Testis (tissue), 3 donors: ENCODE measurements around the gene MBNL3. TPM values are rescaled to one million over a fixed set of nuclear protein-coding genes. Genes with fewer than 3 reads are reported as not detected.

Experiments used
- DNase-seq: peaks from one replicate; pipeline ENCODE4 v3.0.0-alpha.2; 2019
- H3K27ac ChIP-seq, 2 donors: fragments of 200-600 bp; sonication (generic); one replicate each; pipeline ENCODE4 v1.5.1; 2019
- H3K27me3 ChIP-seq: fragments of 200-600 bp; sonication (generic); one replicate; pipeline ENCODE4 v1.5.1; 2019
- H3K36me3 ChIP-seq: fragments of 200-600 bp; sonication (generic); one replicate; pipeline ENCODE4 v1.5.1; 2017; ENCODE audit warnings: low read depth; ENCODE audit errors: missing control alignments
- H3K4me1 ChIP-seq: fragments of 200-600 bp; sonication (generic); one replicate; pipeline ENCODE4 v1.5.1; 2019
- H3K4me3 ChIP-seq, 2 donors: fragments of 200-600 bp; sonication (generic); one replicate each; pipeline ENCODE4 v1.5.1; 2017 to 2019
- H3K9me3 ChIP-seq: fragments of 200-600 bp; sonication (generic); one replicate; pipeline ENCODE4 v1.5.1; 2017
- POLR2A ChIP-seq: fragments of 450-650 bp; IDR thresholded peaks from one replicate; pipeline ENCODE4 v1.6.1; 2017; ENCODE audit warnings: antibody characterized with exemption, mild to moderate bottlenecking, moderate library complexity
- WGBS, 2 donors: methylation state at CpG; one replicate each; pipeline ENCODE4 v1.1.5; 2018; 5-methylcytosine and 5-hydroxymethylcytosine counted together
- intact Hi-C: fragments of 100-400 bp; cut with DNase I; formaldehyde crosslinking; loops from one replicate; pipeline ENCODE4 v1.15.1; 2023; ENCODE audit warnings: low total_unique reads
- polyA plus RNA-seq: library from polyadenylated mRNA; stranded (reverse); fragments of 350-450 nt; fragmentation: Illumina TruSeq; extraction: RNeasy Lipid Tissue Mini Kit (QIAGEN cat#74804); gene quantifications from one replicate; pipeline ENCODE4 v1.2.3, GENCODE V29; 2014; ENCODE audit warnings: low read depth, low replicate concordance; ENCODE audit not compliant: insufficient read depth
- total RNA-seq, 2 donors: library from RNA; depleted of rRNA; stranded (reverse); fragments of >200 nt; gene quantifications; one replicate each; pipeline ENCODE4 v1.2.3, GENCODE V29; 2016
- TF ChIP-seq, protein P1 (sequence below), 3 experiments: fragments of 450-650 bp in 2 of 3; fragments of 200-600 bp in 1 of 3; sonication (generic) in 1 of 3; IDR thresholded peaks; one replicate each; pipeline ENCODE4 v1.5.1; 2016 to 2019; ENCODE audit warnings: antibody characterized with exemption in 3 of 3, mild to moderate bottlenecking in 2 of 3, moderate library complexity in 1 of 3

The MBNL3 gene
- total and polyA plus RNA-seq, 3 donors from 2014 or later = 86.5 to 319 (median 175) TPM

DNA sequence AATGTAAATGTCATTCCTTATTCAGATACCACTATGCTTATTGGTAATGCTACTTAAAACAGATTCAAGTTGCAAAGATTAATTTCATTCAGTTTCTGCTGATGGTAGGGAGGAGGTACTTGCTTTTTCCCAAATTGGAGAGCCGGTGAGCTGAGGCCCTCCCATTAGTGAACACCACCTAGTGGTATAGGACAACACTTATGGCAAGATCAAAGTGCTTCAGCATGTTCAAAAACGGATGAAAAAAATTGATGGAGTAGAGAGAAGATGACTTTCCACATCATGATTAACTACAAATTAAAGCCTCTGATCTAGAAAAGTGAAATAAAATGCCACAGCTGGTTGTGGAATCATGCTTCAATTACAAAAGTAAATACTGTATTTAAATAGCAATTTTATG is 112.9 kb downstream of the MBNL3 start:
- peaks cover 2% of the 10 kb centered on the region for H3K4me1 ChIP-seq
- H3K4me3 ChIP-seq = no peak overlapping the region
- intact Hi-C loops = no loop called here
- no peaks in the 10 kb centered on the region for H3K36me3 ChIP-seq
- H3K27me3 ChIP-seq = no peaks in the 10 kb centered on the region
- TF ChIP-seq POLR2A = no peak
- TF ChIP-seq, protein P1, sequence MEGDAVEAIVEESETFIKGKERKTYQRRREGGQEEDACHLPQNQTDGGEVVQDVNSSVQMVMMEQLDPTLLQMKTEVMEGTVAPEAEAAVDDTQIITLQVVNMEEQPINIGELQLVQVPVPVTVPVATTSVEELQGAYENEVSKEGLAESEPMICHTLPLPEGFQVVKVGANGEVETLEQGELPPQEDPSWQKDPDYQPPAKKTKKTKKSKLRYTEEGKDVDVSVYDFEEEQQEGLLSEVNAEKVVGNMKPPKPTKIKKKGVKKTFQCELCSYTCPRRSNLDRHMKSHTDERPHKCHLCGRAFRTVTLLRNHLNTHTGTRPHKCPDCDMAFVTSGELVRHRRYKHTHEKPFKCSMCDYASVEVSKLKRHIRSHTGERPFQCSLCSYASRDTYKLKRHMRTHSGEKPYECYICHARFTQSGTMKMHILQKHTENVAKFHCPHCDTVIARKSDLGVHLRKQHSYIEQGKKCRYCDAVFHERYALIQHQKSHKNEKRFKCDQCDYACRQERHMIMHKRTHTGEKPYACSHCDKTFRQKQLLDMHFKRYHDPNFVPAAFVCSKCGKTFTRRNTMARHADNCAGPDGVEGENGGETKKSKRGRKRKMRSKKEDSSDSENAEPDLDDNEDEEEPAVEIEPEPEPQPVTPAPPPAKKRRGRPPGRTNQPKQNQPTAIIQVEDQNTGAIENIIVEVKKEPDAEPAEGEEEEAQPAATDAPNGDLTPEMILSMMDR (IDR thresholded peaks at IDR 0.05) = no peak
- H3K27ac ChIP-seq = no peak overlapping the region
- 35 to 79% methylated on average over 2 of the region's 2 CpGs for WGBS, 2 donors
- DNase-seq = no peak
- H3K9me3 ChIP-seq = no peaks in the 10 kb centered on the region

GRCh38 chrX:132373610-132374009 is 115.2 kb downstream of the MBNL3 start:
- H3K27ac ChIP-seq = no peak overlapping the region
- no peak overlapping the region for H3K4me3 ChIP-seq
- WGBS, 2 donors = 55 to 58% methylated on average over 3 of the region's 3 CpGs
- H3K36me3 ChIP-seq = no peaks in the 10 kb centered on the region
- H3K9me3 ChIP-seq = no peaks in the 10 kb centered on the region
- H3K4me1 ChIP-seq = peaks cover 2% of the 10 kb centered on the region
- intact Hi-C loops = no loop called here
- TF ChIP-seq, protein P1 (IDR thresholded peaks at IDR 0.05) = no peak
- no peak for TF ChIP-seq POLR2A
- no peak for DNase-seq
- no peaks in the 10 kb centered on the region for H3K27me3 ChIP-seq

GRCh38 chrX:132369617-132370326 is 119.1 kb downstream of the MBNL3 start:
- Histone ChIP-seq H3K36me3 (no peaks in the 10 kb centered on the region), H3K9me3 (no peaks in the 10 kb centered on the region), H3K4me3 (no peak overlapping the region), H3K27me3 (no peaks in the 10 kb centered on the region), H3K4me1 (peaks cover 2% of the 10 kb centered on the region), H3K27ac (no peak overlapping the region)
- TF ChIP-seq, protein P1 (IDR thresholded peaks at IDR 0.05) = no peak
- no peak for TF ChIP-seq POLR2A
- no peak for DNase-seq
- 52 to 62% methylated on average over 2 of the region's 2 CpGs for WGBS, 2 donors
- intact Hi-C loops = no loop called here

GRCh38 chrX:132367984-132368383 is 120.9 kb downstream of the MBNL3 start:
- TF ChIP-seq, protein P1 (IDR thresholded peaks at IDR 0.05) = no peak
- no peak for TF ChIP-seq POLR2A
- Histone ChIP-seq H3K27ac (no peak overlapping the region), H3K9me3 (no peaks in the 10 kb centered on the region), H3K36me3 (no peaks in the 10 kb centered on the region), H3K27me3 (no peaks in the 10 kb centered on the region), H3K4me1 (no peaks in the 10 kb centered on the region), H3K4me3 (no peak overlapping the region)
- DNase-seq = no peak
- intact Hi-C loops = no loop called here

DNA sequence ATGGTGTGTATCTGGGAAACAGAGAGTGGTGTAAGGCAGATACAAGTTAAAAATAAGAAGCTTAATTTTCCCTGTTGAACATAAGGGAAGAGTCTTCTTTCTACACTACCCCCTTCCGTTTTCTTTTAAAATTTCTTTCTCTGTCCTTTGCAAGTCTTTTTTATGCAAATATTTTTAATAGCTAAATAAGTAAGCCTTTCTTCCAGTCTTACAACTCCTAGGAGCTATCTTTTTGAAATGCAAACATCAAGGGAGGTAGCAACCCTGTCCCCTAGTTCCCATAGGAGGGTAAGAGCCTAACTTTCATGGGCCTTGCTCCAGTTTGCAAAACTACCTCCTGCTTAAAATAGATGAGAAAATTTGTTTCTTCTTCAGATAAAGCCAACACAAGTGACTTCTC is 121.5 kb downstream of the MBNL3 start:
- 100% methylated on average over 1 of the region's 1 CpG for WGBS, 2 donors
- no peaks in the 10 kb centered on the region for H3K9me3 ChIP-seq
- H3K4me3 ChIP-seq = no peak overlapping the region
- no peaks in the 10 kb centered on the region for H3K4me1 ChIP-seq
- H3K27ac ChIP-seq = no peak overlapping the region
- intact Hi-C loops = no loop called here
- no peak for TF ChIP-seq POLR2A
- TF ChIP-seq, protein P1 (IDR thresholded peaks at IDR 0.05) = no peak
- no peaks in the 10 kb centered on the region for H3K36me3 ChIP-seq
- no peak for DNase-seq
- no peaks in the 10 kb centered on the region for H3K27me3 ChIP-seq
